NCI-H345 (cell line): Measurements from ENCODE around the gene LARGE2.
"Not testable (repeated sequence)": the region's sequence is repeated elsewhere in the genome, so short reads cannot be mapped to it uniquely, and the experiment has no call there.

Experiments used
- DNase-seq: peaks from one replicate; lab custom pipeline; 2025; lab: John Stamatoyannopoulos, UW

The LARGE2 gene

GRCh38 chr11:45896422-45896984, 26.0 kb upstream of the LARGE2 start:
- DNase-seq, result peak; percentile 84

GRCh38 chr11:45897556-45897955, 24.9 kb upstream of the LARGE2 start:
- DNase-seq, result no peak

- DNase-seq, result no peak
Measured at GRCh38 chr11:45899086-45899447, 23.4 kb upstream of the LARGE2 start.

- peak; percentile 84 for DNase-seq
Measured at GRCh38 chr11:45899448-45900174, 22.8 kb upstream of the LARGE2 start.

GRCh38 chr11:45900175-45900800, 22.2 kb upstream of the LARGE2 start:
- DNase-seq, result not testable (repeated sequence)

GRCh38 chr11:45900916-45901617, 21.4 kb upstream of the LARGE2 start:
- DNase-seq, result no peak

GRCh38 chr11:45901626-45902025, 20.8 kb upstream of the LARGE2 start:
- DNase-seq, result no peak

- no peak for DNase-seq
Measured at GRCh38 chr11:45902452-45903380, 19.7 kb upstream of the LARGE2 start.

- DNase-seq, result no peak
Measured at GRCh38 chr11:45904309-45904915, 18.0 kb upstream of the LARGE2 start.

GRCh38 chr11:45905095-45905494, 17.4 kb upstream of the LARGE2 start:
- DNase-seq, result no peak

- DNase-seq, result not testable (repeated sequence)
Measured at GRCh38 chr11:45905576-45905975, 16.9 kb upstream of the LARGE2 start.

GRCh38 chr11:45906096-45906682, 16.3 kb upstream of the LARGE2 start:
- DNase-seq, result no peak

- no peak for DNase-seq
Measured at GRCh38 chr11:45906965-45907611, 15.4 kb upstream of the LARGE2 start, which contains the start of gene FREY1. Gene FREY1, minus strand, starts transcription at chr11:45907271. Its CDS starts 26 bp downstream, at chr11:45907245.

- DNase-seq, result no peak
Measured at GRCh38 chr11:45907911-45908370, 14.5 kb upstream of the LARGE2 start.

- DNase-seq, result no peak
Measured at GRCh38 chr11:45909594-45910475, 12.6 kb upstream of the LARGE2 start.

GRCh38 chr11:45910623-45911022, 11.8 kb upstream of the LARGE2 start:
- no peak for DNase-seq

GRCh38 chr11:45913514-45913913, 8.9 kb upstream of the LARGE2 start:
- DNase-seq, result no peak

GRCh38 chr11:45913942-45914635, 8.4 kb upstream of the LARGE2 start:
- DNase-seq, result no peak
